Colonic mucosa (tissue), 4 donors: ENCODE data around the gene GMDS. TPM values are rescaled to one million over a fixed set of nuclear protein-coding genes. Genes with fewer than 3 reads are reported as not detected.

Source experiments
- DNase-seq: peaks from one replicate; pipeline ENCODE4 v3.0.0-alpha.2; 2020
- H3K27ac ChIP-seq: fragments of 200-600 bp; one replicate; pipeline ENCODE4 v1.8.0; 2021
- H3K27me3 ChIP-seq: fragments of 200-600 bp; one replicate; pipeline ENCODE4 v1.8.0; 2021
- H3K36me3 ChIP-seq: fragments of 200-600 bp; one replicate; pipeline ENCODE4 v1.8.0; 2021
- H3K4me1 ChIP-seq: fragments of 200-600 bp; one replicate; pipeline ENCODE4 v1.8.0; 2021; ENCODE audit warnings: mild to moderate bottlenecking
- H3K4me3 ChIP-seq: fragments of 200-600 bp; one replicate; pipeline ENCODE4 v1.8.0; 2021
- H3K9ac ChIP-seq, 2 donors: one replicate each; pipeline ENCODE4 v1.7.0; 2013; ENCODE audit warnings: control low read depth in 2 of 2, low read depth in 2 of 2, low read length in 2 of 2
- H3K9me3 ChIP-seq: fragments of 200-600 bp; one replicate; pipeline ENCODE4 v1.8.0; 2021
- CTCF ChIP-seq: fragments of 200-600 bp; IDR thresholded peaks from one replicate; pipeline ENCODE4 v1.8.0; 2022; ENCODE audit warnings: antibody characterized with exemption, mild to moderate bottlenecking
- intact Hi-C: fragments of 100-400 bp; cut with DNase I; formaldehyde crosslinking; loops from one replicate; pipeline ENCODE4 v1.14.1; 2022
- total RNA-seq, 2 donors: library from RNA; stranded (reverse); fragmentation: NEBNext Ultra II Directional in 1 of 2; extraction: Animal tissue kit (Norgen Biotek cat#: 25700) in 1 of 2; gene quantifications; one replicate each; pipeline ENCODE4 v1.2.1, GENCODE V29; 2021
- donor health status: healthy.
- donor health status: DM: no; HTN: no; CAD: no.
- donor health status: DM: no; HTN: no; CAD: no.

Gene GMDS
- total RNA-seq, 2 donors from 2014 or later = 247 to 272 TPM

- intact Hi-C loops = no loop called here
- Histone ChIP-seq H3K4me3 (no peak overlapping the region), H3K4me1 (no peaks in the 10 kb centered on the region), H3K9ac (no peak overlapping the region), H3K9me3 (no peaks in the 10 kb centered on the region), H3K27me3 (no peaks in the 10 kb centered on the region), H3K27ac (no peak overlapping the region), H3K36me3 (no peaks in the 10 kb centered on the region)
- no peak for DNase-seq
- TF ChIP-seq CTCF = no peak
Observed at GRCh38 chr6:1778686-1779235, 466.6 kb downstream of the GMDS start.

GRCh38 chr6:1777921-1778685 is 467.3 kb downstream of the GMDS start:
- no peak overlapping the region for H3K27ac ChIP-seq
- intact Hi-C loops = no loop called here
- no peaks in the 10 kb centered on the region for H3K27me3 ChIP-seq
- no peak overlapping the region for H3K4me3 ChIP-seq
- TF ChIP-seq CTCF = no peak
- no peak for DNase-seq
- no peaks in the 10 kb centered on the region for H3K9me3 ChIP-seq
- H3K36me3 ChIP-seq = no peaks in the 10 kb centered on the region
- H3K4me1 ChIP-seq = no peaks in the 10 kb centered on the region
- H3K9ac ChIP-seq = no peak overlapping the region

- DNase-seq = no peak
- no peaks in the 10 kb centered on the region for H3K36me3 ChIP-seq
- no peaks in the 10 kb centered on the region for H3K9me3 ChIP-seq
- no peak for TF ChIP-seq CTCF
- H3K27ac ChIP-seq = no peak overlapping the region
- no peak overlapping the region for H3K9ac ChIP-seq
- intact Hi-C loops = no loop called here
- H3K4me1 ChIP-seq = no peaks in the 10 kb centered on the region
- no peaks in the 10 kb centered on the region for H3K27me3 ChIP-seq
- no peak overlapping the region for H3K4me3 ChIP-seq
Observed at GRCh38 chr6:1775441-1775840, 470.0 kb downstream of the GMDS start.

GRCh38 chr6:1774226-1774915 is 471.0 kb downstream of the GMDS start:
- Histone ChIP-seq H3K4me3 (no peak overlapping the region), H3K36me3 (no peaks in the 10 kb centered on the region), H3K9me3 (no peaks in the 10 kb centered on the region), H3K27ac (no peak overlapping the region), H3K9ac (no peak overlapping the region), H3K4me1 (no peaks in the 10 kb centered on the region), H3K27me3 (no peaks in the 10 kb centered on the region)
- intact Hi-C loops = no loop called here
- TF ChIP-seq CTCF = no peak
- DNase-seq = no peak

- no peak for TF ChIP-seq CTCF
- Histone ChIP-seq H3K27ac (no peak overlapping the region), H3K27me3 (no peaks in the 10 kb centered on the region), H3K4me3 (no peak overlapping the region), H3K9me3 (no peaks in the 10 kb centered on the region), H3K36me3 (no peaks in the 10 kb centered on the region), H3K9ac (no peak overlapping the region), H3K4me1 (no peaks in the 10 kb centered on the region)
- no peak for DNase-seq
- intact Hi-C loops = no loop called here
Observed at GRCh38 chr6:1773700-1774099, 471.7 kb downstream of the GMDS start.
